Tibial artery (tissue), 4 donors: ENCODE measurements around the gene EXOC1.

Experiments
- DNase-seq, 2 donors: peaks; one replicate each; pipeline ENCODE4 v3.0.0-alpha.2; 2019
- H3K27ac ChIP-seq, 2 donors: fragments of 200-600 bp; sonication (generic) in 1 of 2; 1 replicate in 1 of 2; 2 replicates in 1 of 2; pipeline ENCODE4 v1.5.1; 2018 to 2019; ENCODE audit warnings: mild to moderate bottlenecking in 1 of 2
- H3K27me3 ChIP-seq, 2 donors: fragments of 200-600 bp; sonication (generic) in 1 of 2; one replicate each; pipeline versions ENCODE4 v1.5.1 to v1.6.0; 2016 to 2019
- H3K36me3 ChIP-seq, 3 donors: fragments of 200-600 bp; sonication (generic) in 2 of 3; one replicate each; pipeline ENCODE4 v1.5.1; 2016 to 2019; ENCODE audit warnings: mild to moderate bottlenecking in 2 of 3
- H3K4me1 ChIP-seq, 4 donors: fragments of 200-600 bp; sonication (generic) in 2 of 4; 1 replicate in 3 of 4; 2 replicates in 1 of 4; pipeline ENCODE4 v1.5.1; 2016 to 2019
- H3K4me3 ChIP-seq, 2 donors: fragments of 200-600 bp; sonication (generic) in 1 of 2; 1 replicate in 1 of 2; 2 replicates in 1 of 2; pipeline ENCODE4 v1.5.1; 2018 to 2019; ENCODE audit warnings: mild to moderate bottlenecking in 2 of 2
- H3K9me3 ChIP-seq, 3 donors: fragments of 200-600 bp; sonication (generic) in 1 of 3; one replicate each; pipeline ENCODE4 v1.5.1; 2016 to 2019
- intact Hi-C: fragments of 100-400 bp; cut with DNase I; formaldehyde crosslinking; loops from one replicate; pipeline ENCODE4 v1.15.0; 2023; ENCODE audit warnings: low total_unique reads
- TF ChIP-seq, protein P1 (sequence below), 2 experiments: fragments of 200-600 bp in 1 of 2; fragments of 450-650 bp in 1 of 2; IDR thresholded peaks; one replicate each; pipeline ENCODE4 v1.5.1; 2017 to 2019; ENCODE audit warnings: antibody characterized with exemption in 2 of 2, mild to moderate bottlenecking in 1 of 2, moderate library complexity in 1 of 2

The EXOC1 gene

DNA sequence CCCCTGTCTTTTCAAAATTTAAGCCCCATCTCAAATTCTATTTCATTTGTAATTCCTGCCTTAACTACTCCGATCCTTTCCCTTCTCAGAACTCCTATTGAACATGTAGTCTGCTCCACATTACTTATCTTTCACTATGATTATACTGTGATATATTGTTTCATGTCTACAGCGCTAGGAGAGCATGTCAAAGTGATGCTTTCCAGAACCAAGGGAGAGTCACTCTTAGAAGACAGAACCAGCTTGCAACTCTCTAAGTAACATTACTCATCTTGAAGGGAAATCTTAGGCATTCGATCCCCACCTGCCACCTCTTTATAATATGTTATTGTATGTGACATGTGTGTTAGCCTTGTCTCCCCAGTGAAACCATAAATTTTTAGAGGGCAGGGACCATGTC, 23.4 kb upstream of the EXOC1 start:
- TF ChIP-seq, protein P1, sequence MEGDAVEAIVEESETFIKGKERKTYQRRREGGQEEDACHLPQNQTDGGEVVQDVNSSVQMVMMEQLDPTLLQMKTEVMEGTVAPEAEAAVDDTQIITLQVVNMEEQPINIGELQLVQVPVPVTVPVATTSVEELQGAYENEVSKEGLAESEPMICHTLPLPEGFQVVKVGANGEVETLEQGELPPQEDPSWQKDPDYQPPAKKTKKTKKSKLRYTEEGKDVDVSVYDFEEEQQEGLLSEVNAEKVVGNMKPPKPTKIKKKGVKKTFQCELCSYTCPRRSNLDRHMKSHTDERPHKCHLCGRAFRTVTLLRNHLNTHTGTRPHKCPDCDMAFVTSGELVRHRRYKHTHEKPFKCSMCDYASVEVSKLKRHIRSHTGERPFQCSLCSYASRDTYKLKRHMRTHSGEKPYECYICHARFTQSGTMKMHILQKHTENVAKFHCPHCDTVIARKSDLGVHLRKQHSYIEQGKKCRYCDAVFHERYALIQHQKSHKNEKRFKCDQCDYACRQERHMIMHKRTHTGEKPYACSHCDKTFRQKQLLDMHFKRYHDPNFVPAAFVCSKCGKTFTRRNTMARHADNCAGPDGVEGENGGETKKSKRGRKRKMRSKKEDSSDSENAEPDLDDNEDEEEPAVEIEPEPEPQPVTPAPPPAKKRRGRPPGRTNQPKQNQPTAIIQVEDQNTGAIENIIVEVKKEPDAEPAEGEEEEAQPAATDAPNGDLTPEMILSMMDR (IDR thresholded peaks at IDR 0.05), result no peak
- Histone ChIP-seq H3K4me1 (no peaks in the 10 kb centered on the region), H3K4me3 (no peak overlapping the region), H3K9me3 (no peaks in the 10 kb centered on the region), H3K27ac (no peak overlapping the region), H3K36me3 (no peaks in the 10 kb centered on the region), H3K27me3 (peaks cover 0 to 3% of the 10 kb centered on the region in 2 donors)
- intact Hi-C loops, result no loop called here
- DNase-seq, result no peak

DNA sequence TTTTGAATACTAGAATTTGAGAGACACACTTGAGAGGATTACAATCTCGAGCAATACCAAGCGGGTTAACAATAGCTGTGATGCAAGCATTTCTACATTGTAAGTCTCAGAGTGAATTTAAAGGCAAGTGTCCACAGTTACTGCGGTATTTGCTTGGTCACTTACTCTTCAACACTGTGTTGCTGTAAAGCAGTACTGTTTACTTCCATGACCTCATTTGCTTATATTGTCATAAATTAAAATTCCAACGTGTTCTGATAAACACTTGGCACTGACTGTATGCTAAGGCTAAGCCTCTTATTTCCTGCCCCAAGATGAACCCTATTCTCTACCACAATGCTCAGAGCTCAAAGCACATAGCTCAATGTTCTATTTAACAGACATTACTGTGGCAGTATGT, 22.7 kb upstream of the EXOC1 start:
- no peaks in the 10 kb centered on the region for H3K4me1 ChIP-seq

DNA sequence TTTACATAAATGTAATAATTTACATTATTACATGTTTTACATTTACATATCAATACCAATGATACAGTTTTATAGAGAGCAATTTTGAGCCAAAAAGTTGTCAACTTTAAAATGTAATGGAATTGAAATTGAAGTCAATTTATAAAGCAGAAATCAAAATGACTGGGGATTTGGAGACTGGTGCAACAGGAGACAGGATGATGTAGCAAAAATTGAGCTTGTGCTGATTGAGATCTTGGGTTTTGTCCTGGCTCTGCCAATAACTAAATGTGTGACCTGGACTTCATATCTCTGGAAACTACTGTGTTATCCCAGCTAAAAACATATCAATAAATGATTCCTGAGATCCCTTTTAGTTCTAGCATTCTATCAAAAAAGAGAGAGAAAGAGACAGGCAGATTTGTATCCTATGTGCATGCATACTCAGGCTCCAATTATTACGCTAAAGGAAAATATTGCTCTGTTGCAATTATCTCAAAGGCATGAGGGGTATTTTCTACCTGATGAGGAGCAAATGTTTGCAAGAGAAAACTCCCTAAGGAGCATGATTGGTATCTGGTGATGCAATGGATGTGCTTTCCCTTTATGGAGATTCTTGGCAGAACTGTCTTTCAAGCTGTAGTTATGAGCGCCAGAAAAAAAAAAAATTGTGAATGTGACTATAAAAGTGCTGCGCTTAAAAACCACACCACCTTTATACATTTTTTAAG, 19.2 kb upstream of the EXOC1 start:
- no peak for DNase-seq
- intact Hi-C loops, result no loop called here
- TF ChIP-seq, protein P1 (IDR thresholded peaks at IDR 0.05), result no peak

More for the DNA sequence above, 22.7 kb upstream of the EXOC1 start:
- Histone ChIP-seq H3K36me3 (no peaks in the 10 kb centered on the region), H3K27me3 (peaks cover 0 to 3% of the 10 kb centered on the region in 2 donors), H3K4me3 (no peak overlapping the region), H3K9me3 (no peaks in the 10 kb centered on the region), H3K27ac (no peak overlapping the region)
- TF ChIP-seq, protein P1 (IDR thresholded peaks at IDR 0.05), result no peak
- intact Hi-C loops, result no loop called here
- DNase-seq, result no peak

DNA sequence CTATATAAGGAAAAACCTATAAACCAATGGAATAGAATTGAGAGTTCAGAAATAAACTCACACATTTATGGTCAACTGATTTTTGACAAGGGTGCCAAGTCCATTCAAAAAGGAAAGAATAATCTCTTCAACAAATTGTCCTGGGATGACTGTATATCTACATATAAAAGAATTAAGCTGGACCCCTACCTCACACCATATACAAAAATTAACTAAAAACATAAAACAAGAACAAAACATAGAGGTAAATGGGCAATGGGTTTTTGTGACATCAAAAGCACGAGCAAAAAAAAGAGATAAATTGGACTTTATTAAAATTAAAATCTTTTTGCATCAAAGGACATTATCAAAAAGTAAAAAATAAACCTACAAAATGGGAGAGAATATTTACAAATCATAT, 15.5 kb upstream of the EXOC1 start:
- H3K36me3 ChIP-seq, result no peaks in the 10 kb centered on the region
- no peak overlapping the region for H3K4me3 ChIP-seq
- H3K9me3 ChIP-seq, result peaks cover 0 to 8% (median 0%) of the 10 kb centered on the region in 3 donors
- no peaks in the 10 kb centered on the region for H3K4me1 ChIP-seq
- intact Hi-C loops, result no loop called here
- H3K27me3 ChIP-seq, result no peaks in the 10 kb centered on the region
- TF ChIP-seq, protein P1 (IDR thresholded peaks at IDR 0.05), result no peak
- DNase-seq, result no peak
- no peak overlapping the region for H3K27ac ChIP-seq

More for the DNA sequence above, 19.2 kb upstream of the EXOC1 start:
- H3K4me3 ChIP-seq, result no peak overlapping the region
- no peaks in the 10 kb centered on the region for H3K36me3 ChIP-seq
- H3K4me1 ChIP-seq, result no peaks in the 10 kb centered on the region
- peaks cover 0 to 3% of the 10 kb centered on the region in 2 donors for H3K27me3 ChIP-seq
- peaks cover 0 to 8% (median 0%) of the 10 kb centered on the region in 3 donors for H3K9me3 ChIP-seq
- H3K27ac ChIP-seq, result no peak overlapping the region

DNA sequence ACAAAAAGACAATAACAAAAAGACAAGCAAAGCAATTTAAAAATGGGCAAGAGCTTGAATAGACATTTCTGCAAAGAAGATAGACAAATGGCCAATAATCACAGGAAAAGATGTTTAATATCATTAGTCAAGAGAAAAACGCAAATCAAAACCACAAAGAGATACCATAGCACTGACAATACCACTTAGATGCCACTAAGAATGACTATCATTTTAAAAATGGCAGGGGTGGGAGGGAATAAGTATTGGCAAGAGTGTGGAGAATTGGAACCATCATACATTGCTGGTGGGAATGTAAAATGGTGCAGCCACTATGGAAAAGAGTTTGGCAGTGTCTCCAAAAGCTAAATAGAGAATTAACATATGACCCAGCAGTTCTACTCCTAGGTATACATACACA, 15.1 kb upstream of the EXOC1 start:
- Histone ChIP-seq H3K27ac (no peak overlapping the region), H3K4me1 (no peaks in the 10 kb centered on the region), H3K9me3 (peaks cover 0 to 8% (median 0%) of the 10 kb centered on the region in 3 donors), H3K4me3 (no peak overlapping the region), H3K36me3 (no peaks in the 10 kb centered on the region), H3K27me3 (no peaks in the 10 kb centered on the region)
- intact Hi-C loops, result no loop called here
- TF ChIP-seq, protein P1 (IDR thresholded peaks at IDR 0.05), result no peak
- no peak for DNase-seq
